ENCODE measurements around the gene SOBP. TPM values are rescaled to one million over a fixed set of nuclear protein-coding genes. Genes with fewer than 3 reads are reported as not detected.

SOBP gene
- total RNA-seq, 1 experiment from 2014 or later = 0.22 TPM

GRCh38 chr6:107571354-107571753 lies 81.4 kb downstream of the SOBP start:
- TF ChIP-seq CTCF (conservative IDR thresholded peaks at IDR 0.05) = no peak
- no peak for TF ChIP-seq EZH2 (IDR thresholded peaks at IDR 0.05; ENCODE audit: low read depth)
- no peak overlapping the region for H2AFZ ChIP-seq
- no peaks in the 10 kb centered on the region for H3K79me2 ChIP-seq (ENCODE audit: low read depth)
- H3K4me3 ChIP-seq = no peak overlapping the region
- no peak overlapping the region for H3K27ac ChIP-seq
- CTCF ChIA-PET = no interaction called here
- H3K36me3 ChIP-seq (ENCODE audit: low read depth) = no peaks in the 10 kb centered on the region
- H3K27me3 ChIP-seq (ENCODE audit: insufficient read depth, low read depth) = no peaks in the 10 kb centered on the region
- H3K9me2 ChIP-seq (ENCODE audit: insufficient read depth) = no peaks in the 10 kb centered on the region
- H4K20me1 ChIP-seq (ENCODE audit: insufficient read depth) = no peaks in the 10 kb centered on the region
- no peaks in the 10 kb centered on the region for H3K4me1 ChIP-seq (replicated peaks; ENCODE audit: insufficient read depth)
- BruUV-seq (replicated peaks) = no TSS peak
- H3K9me3 ChIP-seq (ENCODE audit: insufficient read depth, low read depth) = no peaks in the 10 kb centered on the region
- POLR2A ChIA-PET (ENCODE audit: unreplicated experiment) = no interaction called here
- no peaks in the 10 kb centered on the region for H3F3A ChIP-seq (ENCODE audit: insufficient read depth, low read depth)
- no peak for DNase-seq
- intact Hi-C loops (cut with micrococcal nuclease; ENCODE audit: unreplicated experiment) = no loop called here
- H3K4me2 ChIP-seq = no peak overlapping the region

GRCh38 chr6:107572886-107573285 lies 83.0 kb downstream of the SOBP start:
- no peaks in the 10 kb centered on the region for H3F3A ChIP-seq (ENCODE audit: insufficient read depth, low read depth)

DNA sequence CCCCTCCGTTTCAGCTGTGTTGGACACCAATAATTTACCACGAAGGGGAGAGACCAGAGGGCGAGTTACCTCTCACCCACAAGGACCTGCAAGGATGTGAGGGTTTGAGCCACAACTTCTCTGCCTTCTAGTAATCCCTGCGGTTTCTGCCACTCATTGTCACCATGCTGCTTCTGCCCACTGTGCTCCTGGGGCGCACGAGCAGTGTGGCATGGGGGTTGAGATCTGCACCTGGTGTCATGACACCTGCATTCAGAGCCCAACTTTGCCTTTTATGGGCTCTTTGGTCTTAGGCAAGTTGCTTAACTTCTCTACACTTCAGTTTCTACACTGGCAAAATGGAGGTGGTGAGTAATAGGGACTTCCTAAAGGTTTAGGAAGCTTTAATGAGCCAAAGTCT lies 84.9 kb downstream of the SOBP start:
- H3K9me2 ChIP-seq (ENCODE audit: insufficient read depth) = no peaks in the 10 kb centered on the region
- no peak overlapping the region for H3K4me3 ChIP-seq
- ChIA-PET POLR2A (ENCODE audit: unreplicated experiment) (no interaction called here), CTCF (no interaction called here)
- H3K79me2 ChIP-seq (ENCODE audit: low read depth) = no peaks in the 10 kb centered on the region
- no peak overlapping the region for H3K4me2 ChIP-seq
- H3K27me3 ChIP-seq (ENCODE audit: insufficient read depth, low read depth) = no peaks in the 10 kb centered on the region
- TF ChIP-seq EZH2 (IDR thresholded peaks at IDR 0.05; ENCODE audit: low read depth) = no peak
- no peak for TF ChIP-seq CTCF (conservative IDR thresholded peaks at IDR 0.05)
- no peaks in the 10 kb centered on the region for H3F3A ChIP-seq (ENCODE audit: insufficient read depth, low read depth)
- no peaks in the 10 kb centered on the region for H3K9me3 ChIP-seq (ENCODE audit: insufficient read depth, low read depth)
- H4K20me1 ChIP-seq (ENCODE audit: insufficient read depth) = no peaks in the 10 kb centered on the region
- no peaks in the 10 kb centered on the region for H3K36me3 ChIP-seq (ENCODE audit: low read depth)
- no peak overlapping the region for H2AFZ ChIP-seq
- H3K27ac ChIP-seq = no peak overlapping the region
- no peaks in the 10 kb centered on the region for H3K4me1 ChIP-seq (replicated peaks; ENCODE audit: insufficient read depth)
- intact Hi-C loops (cut with micrococcal nuclease; ENCODE audit: unreplicated experiment) = no loop called here
- no TSS peak for BruUV-seq (replicated peaks)
- no peak for DNase-seq

More at GRCh38 chr6:107572886-107573285, 83.0 kb downstream of the SOBP start:
- no peak overlapping the region for H3K4me2 ChIP-seq
- no peaks in the 10 kb centered on the region for H3K79me2 ChIP-seq (ENCODE audit: low read depth)
- H3K36me3 ChIP-seq (ENCODE audit: low read depth) = no peaks in the 10 kb centered on the region
- no peak overlapping the region for H3K27ac ChIP-seq
- POLR2A ChIA-PET (ENCODE audit: unreplicated experiment) = interaction anchor here (0.6 kb wide), 1 partner anchor 65 kb away, joined by 7 read pairs; no protein-coding TSS in a partner anchor
- H4K20me1 ChIP-seq (ENCODE audit: insufficient read depth) = no peaks in the 10 kb centered on the region
- CTCF ChIA-PET = no interaction called here
- no peak overlapping the region for H2AFZ ChIP-seq
- no peak for DNase-seq
- intact Hi-C loops (cut with micrococcal nuclease; ENCODE audit: unreplicated experiment) = no loop called here
- H3K9me2 ChIP-seq (ENCODE audit: insufficient read depth) = no peaks in the 10 kb centered on the region
- no peaks in the 10 kb centered on the region for H3K27me3 ChIP-seq (ENCODE audit: insufficient read depth, low read depth)
- H3K9me3 ChIP-seq (ENCODE audit: insufficient read depth, low read depth) = no peaks in the 10 kb centered on the region
- no peak overlapping the region for H3K4me3 ChIP-seq
- BruUV-seq (replicated peaks) = no TSS peak
- TF ChIP-seq CTCF (conservative IDR thresholded peaks at IDR 0.05) (no peak), EZH2 (IDR thresholded peaks at IDR 0.05; ENCODE audit: low read depth) (no peak)
- no peaks in the 10 kb centered on the region for H3K4me1 ChIP-seq (replicated peaks; ENCODE audit: insufficient read depth)

Measured in PC-9 (cell line).